Naive thymus-derived CD4-positive, alpha-beta T cell (primary cell): Measurements from ENCODE around the gene DGKI. TPM values are rescaled to one million over a fixed set of nuclear protein-coding genes. Genes with fewer than 3 reads are reported as not detected.

Experiments
- ATAC-seq: fragments of 150-1000 bp; cut with Tn5 transposase; 2 replicates; pipeline ENCODE4 v1.10.0; 2021; ENCODE audit warnings: mild to moderate bottlenecking, moderate library complexity
- CTCF ChIA-PET: fragments of 350-600 bp; sonication (Branson Sonifier 250); formaldehyde crosslinking; loops from one replicate; lab custom pipeline; 2021; ENCODE audit warnings: antibody characterized with exemption; lab: Charles Lee
- POLR2A ChIA-PET: fragments of 350-600 bp; sonication (Branson Sonifier 250); formaldehyde crosslinking; loops from one replicate; lab custom pipeline; 2021; ENCODE audit warnings: antibody characterized with exemption, inconsistent platforms; lab: Charles Lee
- DNase-seq, 9 donors: peaks; one replicate each; pipeline versions ENCODE4 v3.0.0 to v3.0.0-alpha.2; 2020 to 2022; ENCODE audit warnings: mixed read lengths in 1 of 9
- H3K27ac ChIP-seq: one replicate; pipeline ENCODE4 v1.7.0; 2013; ENCODE audit warnings: mild to moderate bottlenecking, low read depth, low read length, moderate library complexity
- H3K27me3 ChIP-seq, 2 donors: one replicate each; pipeline ENCODE4 v1.7.0; 2013; ENCODE audit warnings: low read length in 2 of 2, mild to moderate bottlenecking in 2 of 2, moderate library complexity in 2 of 2; ENCODE audit not compliant: control insufficient read depth in 2 of 2, insufficient read depth in 2 of 2
- H3K36me3 ChIP-seq, 3 experiments: 1 replicate in 2 of 3; 2 replicates in 1 of 3; pipeline ENCODE4 v1.7.0; 2013; ENCODE audit warnings: low read length in 3 of 3, mild to moderate bottlenecking in 3 of 3, moderate library complexity in 1 of 3; ENCODE audit not compliant: insufficient read depth in 3 of 3, control insufficient read depth in 2 of 3
- H3K4me1 ChIP-seq, 2 donors: one replicate each; pipeline ENCODE4 v1.7.0; 2013; ENCODE audit warnings: low read length in 2 of 2, mild to moderate bottlenecking in 2 of 2, moderate library complexity in 1 of 2; ENCODE audit not compliant: control insufficient read depth in 2 of 2, insufficient read depth in 2 of 2
- H3K4me3 ChIP-seq: 2 replicates; pipeline ENCODE4 v1.7.0; 2013; ENCODE audit warnings: mild to moderate bottlenecking, low read length
- H3K9me3 ChIP-seq, 3 experiments: 1 replicate in 2 of 3; 2 replicates in 1 of 3; pipeline ENCODE4 v1.7.0; 2013; ENCODE audit warnings: low read length in 3 of 3; ENCODE audit not compliant: control insufficient read depth in 2 of 3
- H3K27ac Mint-ChIP-seq, 9 donors: one replicate each; pipeline ENCODE4 v1.8.0; 2020 to 2022; ENCODE audit warnings: mixed read lengths in 9 of 9, mild to moderate bottlenecking in 8 of 9, moderate library complexity in 5 of 9, inconsistent platforms in 2 of 9
- H3K27me3 Mint-ChIP-seq, 5 donors: one replicate each; pipeline ENCODE4 v1.8.0; 2021 to 2022; ENCODE audit warnings: mixed read lengths in 5 of 5, mild to moderate bottlenecking in 1 of 5
- H3K36me3 Mint-ChIP-seq, 5 donors: one replicate each; pipeline ENCODE4 v1.8.0; 2020 to 2022; ENCODE audit warnings: mixed read lengths in 5 of 5, mild to moderate bottlenecking in 3 of 5, inconsistent platforms in 1 of 5
- H3K4me1 Mint-ChIP-seq, 7 donors: one replicate each; pipeline ENCODE4 v1.8.0; 2020 to 2022; ENCODE audit warnings: mixed read lengths in 7 of 7, mild to moderate bottlenecking in 3 of 7, inconsistent platforms in 1 of 7
- H3K4me3 Mint-ChIP-seq, 10 donors: one replicate each; pipeline ENCODE4 v1.8.0; 2020 to 2022; ENCODE audit warnings: mild to moderate bottlenecking in 10 of 10, mixed read lengths in 10 of 10, moderate library complexity in 6 of 10, inconsistent platforms in 2 of 10
- H3K9me3 Mint-ChIP-seq, 11 donors: one replicate each; pipeline ENCODE4 v1.8.0; 2020 to 2022; ENCODE audit warnings: mixed read lengths in 11 of 11, mild to moderate bottlenecking in 4 of 11, inconsistent platforms in 1 of 11, moderate library complexity in 1 of 11
- intact Hi-C, 2 donors: fragments of 100-400 bp; cut with micrococcal nuclease; formaldehyde crosslinking; loops; one replicate each; pipeline ENCODE4 v1.15.1; 2023
- polyA plus RNA-seq, 2 donors: library from polyadenylated mRNA; unstranded; fragments of 300-500 nt; fragmentation: Illumina TruSeq; gene quantifications; one replicate each; pipeline ENCODE4 v1.2.3, GENCODE V29; 2021
- total RNA-seq, 6 experiments: library from RNA in 5 of 6; stranded (reverse) in 5 of 6; gene quantifications; 1 replicate in 5 of 6; 2 replicates in 1 of 6; pipeline ENCODE4 v1.2.3 and lab custom pipeline; 2021 to 2026

DGKI gene
- total and polyA plus RNA-seq, 7 experiments from 2014 or later: 1.3 TPM; not detected in 6

GRCh38 chr7:137839903-137840779 lies 6.6 kb downstream of the DGKI start:
- Mint-ChIP-seq H3K27ac (no peak overlapping the region), H3K9me3 (peaks cover 0 to 4% (median 0%) of the 10 kb centered on the region in 11 donors), H3K36me3 (no peaks in the 10 kb centered on the region), H3K4me3 (no peak overlapping the region), H3K27me3 (peaks cover 36 to 68% (median 63%) of the 10 kb centered on the region in 5 donors), H3K4me1 (no peaks in the 10 kb centered on the region)
- no peaks in the 10 kb centered on the region for H3K27me3 ChIP-seq
- no peaks in the 10 kb centered on the region for H3K36me3 ChIP-seq
- H3K27ac ChIP-seq: no peak overlapping the region
- no peak for ATAC-seq
- CTCF ChIA-PET: no interaction called here
- no peak for DNase-seq
- no peaks in the 10 kb centered on the region for H3K9me3 ChIP-seq
- no peak overlapping the region for H3K4me3 ChIP-seq
- intact Hi-C loops: no loop called here
- no peaks in the 10 kb centered on the region for H3K4me1 ChIP-seq
- POLR2A ChIA-PET: no interaction called here

- H3K27me3 ChIP-seq: no peaks in the 10 kb centered on the region
- H3K4me1 Mint-ChIP-seq: no peaks in the 10 kb centered on the region
- peaks cover 24 to 60% (median 55%) of the 10 kb centered on the region in 5 donors for H3K27me3 Mint-ChIP-seq
- H3K27ac Mint-ChIP-seq: no peak overlapping the region
- DNase-seq (no peak), ATAC-seq (no peak)
- no peak overlapping the region for H3K4me3 ChIP-seq
- CTCF ChIA-PET: no interaction called here
- POLR2A ChIA-PET: no interaction called here
- H3K36me3 ChIP-seq: no peaks in the 10 kb centered on the region
- H3K9me3 ChIP-seq: no peaks in the 10 kb centered on the region
- no peaks in the 10 kb centered on the region for H3K4me1 ChIP-seq
- H3K27ac ChIP-seq: no peak overlapping the region
- H3K36me3 Mint-ChIP-seq: no peaks in the 10 kb centered on the region
- intact Hi-C loops: no loop called here
- peaks cover 0 to 10% (median 3%) of the 10 kb centered on the region in 11 donors for H3K9me3 Mint-ChIP-seq
- H3K4me3 Mint-ChIP-seq: no peak overlapping the region
Observed at GRCh38 chr7:137838706-137839315, 8.0 kb downstream of the DGKI start.

DNA sequence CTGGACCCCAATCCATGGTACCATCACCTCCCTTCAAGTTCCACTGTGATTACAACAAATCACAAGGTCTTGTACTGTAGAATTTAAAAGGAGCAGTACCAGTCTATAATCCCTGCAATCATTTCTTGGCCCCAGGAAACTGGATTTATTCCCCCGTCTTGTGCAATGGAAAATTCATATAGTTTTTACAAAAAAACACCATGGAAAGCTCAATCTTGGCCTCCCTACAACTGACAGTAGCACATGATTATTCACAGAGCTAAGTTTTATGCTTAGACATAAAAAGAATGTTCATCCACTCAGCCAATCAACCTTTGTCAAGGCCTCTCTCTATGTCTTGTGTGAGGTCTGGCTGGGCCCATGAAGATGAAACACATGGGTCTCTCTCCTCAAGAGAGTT lies 10.2 kb downstream of the DGKI start:
- Mint-ChIP-seq H3K27me3 (peaks cover 8 to 41% (median 33%) of the 10 kb centered on the region in 5 donors), H3K9me3 (peaks cover 0 to 30% (median 12%) of the 10 kb centered on the region in 11 donors), H3K36me3 (peaks cover 0 to 8% (median 0%) of the 10 kb centered on the region in 5 donors), H3K4me3 (no peak overlapping the region), H3K27ac (no peak overlapping the region), H3K4me1 (no peaks in the 10 kb centered on the region)
- Histone ChIP-seq H3K9me3 (peaks cover 0 to 10% (median 0%) of the 10 kb centered on the region in 3 experiments), H3K36me3 (no peaks in the 10 kb centered on the region), H3K27ac (no peak overlapping the region), H3K4me1 (no peaks in the 10 kb centered on the region), H3K27me3 (no peaks in the 10 kb centered on the region), H3K4me3 (no peak overlapping the region)
- ChIA-PET CTCF (no interaction called here), POLR2A (no interaction called here)
- intact Hi-C loops: no loop called here
- DNase-seq (no peak), ATAC-seq (no peak)

DNA sequence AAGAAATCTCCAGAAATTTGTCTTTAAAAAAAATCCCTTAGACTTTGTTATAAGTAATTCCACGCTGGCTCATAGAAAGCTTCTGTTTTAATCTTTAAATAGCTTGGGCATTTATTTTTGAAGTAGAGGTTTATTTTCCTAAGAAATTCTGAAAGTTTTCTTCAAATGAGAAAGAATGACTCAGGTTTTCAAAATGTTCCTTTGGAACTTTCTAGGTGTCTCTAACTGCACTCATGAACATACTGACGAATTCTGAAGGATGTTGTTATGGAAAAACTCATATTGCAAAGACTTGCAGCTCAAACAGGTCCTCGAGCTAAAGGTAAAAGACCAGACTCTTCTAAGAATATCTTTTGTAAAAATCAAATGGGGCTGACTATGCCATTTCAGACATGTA lies 10.7 kb downstream of the DGKI start:
- Mint-ChIP-seq H3K4me1 (no peaks in the 10 kb centered on the region), H3K27me3 (peaks cover 5 to 38% (median 32%) of the 10 kb centered on the region in 5 donors), H3K36me3 (peaks cover 0 to 8% (median 0%) of the 10 kb centered on the region in 5 donors), H3K9me3 (peaks cover 0 to 34% (median 14%) of the 10 kb centered on the region in 11 donors), H3K27ac (no peak overlapping the region), H3K4me3 (no peak overlapping the region)
- no peak overlapping the region for H3K4me3 ChIP-seq
- ChIA-PET POLR2A (no interaction called here), CTCF (no interaction called here)
- H3K9me3 ChIP-seq: peaks cover 0 to 11% (median 0%) of the 10 kb centered on the region in 3 experiments
- H3K4me1 ChIP-seq: no peaks in the 10 kb centered on the region
- no peak for ATAC-seq
- DNase-seq: no peak
- no peak overlapping the region for H3K27ac ChIP-seq
- no peaks in the 10 kb centered on the region for H3K27me3 ChIP-seq
- H3K36me3 ChIP-seq: no peaks in the 10 kb centered on the region
- intact Hi-C loops: no loop called here

GRCh38 chr7:137835486-137836112 lies 11.2 kb downstream of the DGKI start:
- CTCF ChIA-PET: no interaction called here
- POLR2A ChIA-PET: no interaction called here

DNA sequence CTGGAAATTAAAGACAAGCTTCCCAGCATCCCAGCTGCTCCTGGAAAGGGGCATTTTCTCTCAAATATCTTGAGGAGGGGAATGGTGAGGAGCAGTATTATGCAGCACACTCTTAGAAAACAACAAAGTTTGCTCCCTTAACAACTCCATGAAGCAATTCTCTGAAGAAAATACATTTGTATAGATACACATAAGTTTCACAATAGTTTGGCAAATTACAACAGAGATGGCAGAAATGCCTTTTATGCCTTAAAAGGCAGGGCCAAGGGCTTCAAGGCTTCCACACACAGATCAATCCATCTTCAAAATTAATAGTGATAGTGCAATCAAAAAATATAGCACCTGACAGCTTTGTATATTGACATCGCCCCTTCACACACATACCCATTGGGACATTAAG lies 12.2 kb downstream of the DGKI start:
- ATAC-seq (no peak), DNase-seq (no peak)
- Mint-ChIP-seq H3K4me3 (no peak overlapping the region), H3K36me3 (peaks cover 0 to 8% (median 0%) of the 10 kb centered on the region in 5 donors), H3K9me3 (peaks cover 0 to 42% (median 17%) of the 10 kb centered on the region in 11 donors), H3K27ac (no peak overlapping the region), H3K4me1 (no peaks in the 10 kb centered on the region), H3K27me3 (peaks cover 2 to 37% (median 30%) of the 10 kb centered on the region in 5 donors)
- intact Hi-C loops: no loop called here
- no peak overlapping the region for H3K4me3 ChIP-seq
- no peaks in the 10 kb centered on the region for H3K36me3 ChIP-seq
- H3K27ac ChIP-seq: no peak overlapping the region
- no peaks in the 10 kb centered on the region for H3K27me3 ChIP-seq
- no peaks in the 10 kb centered on the region for H3K4me1 ChIP-seq
- H3K9me3 ChIP-seq: peaks cover 0 to 11% (median 0%) of the 10 kb centered on the region in 3 experiments
- CTCF ChIA-PET: no interaction called here
- POLR2A ChIA-PET: no interaction called here

More at GRCh38 chr7:137835486-137836112, 11.2 kb downstream of the DGKI start:
- Histone ChIP-seq H3K9me3 (peaks cover 0 to 11% (median 0%) of the 10 kb centered on the region in 3 experiments), H3K27ac (no peak overlapping the region), H3K36me3 (no peaks in the 10 kb centered on the region), H3K4me1 (no peaks in the 10 kb centered on the region), H3K4me3 (no peak overlapping the region), H3K27me3 (no peaks in the 10 kb centered on the region)
- ATAC-seq: no peak
- Mint-ChIP-seq H3K4me1 (no peaks in the 10 kb centered on the region), H3K36me3 (peaks cover 0 to 8% (median 0%) of the 10 kb centered on the region in 5 donors), H3K4me3 (no peak overlapping the region), H3K27me3 (peaks cover 5 to 38% (median 32%) of the 10 kb centered on the region in 5 donors), H3K27ac (no peak overlapping the region), H3K9me3 (peaks cover 0 to 37% (median 17%) of the 10 kb centered on the region in 11 donors)
- intact Hi-C loops: no loop called here
- no peak for DNase-seq
